Esophagus mucosa (tissue), 1 donor: ENCODE results near the gene SNUPN. TPM values are rescaled to one million over a fixed set of nuclear protein-coding genes. Genes with fewer than 3 reads are reported as not detected.
A peak's percentile ranks its signal among the peaks of the same experiment; 100 is the strongest.
"Not testable (repeated sequence)": the region's sequence is repeated elsewhere in the genome, so short reads cannot be mapped to it uniquely, and the experiment has no call there.

Source experiments
- ATAC-seq: fragments of 200-7000 bp; cut with Tn5 transposase; one replicate; pipeline ENCODE4 v1.9.1; 2020
- total RNA-seq: library from RNA; stranded (reverse); gene quantifications from one replicate; pipeline ENCODE4 v1.2.4, GENCODE V29; 2023
- donor health status: DM: yes; HTN: yes; CAD: no.

SNUPN gene
- total RNA-seq, 1 donor from 2014 or later: 12.1 TPM

- ATAC-seq: peak; percentile 74
These were observed 46.3 kb downstream of the SNUPN start, which contains the start of gene PTPN9 for GRCh38 chr15:75578948-75579920. TSS of gene PTPN9 (minus strand) at chr15:75579315. CDS start at chr15:75578776, 539 bp downstream.

- ATAC-seq: peak; percentile 65
These were observed 47.2 kb downstream of the SNUPN start for GRCh38 chr15:75578173-75578947.

GRCh38 chr15:75577401-75578172 lies 47.9 kb downstream of the SNUPN start:
- ATAC-seq: peak; percentile 32

GRCh38 chr15:75573648-75574384 lies 51.7 kb downstream of the SNUPN start:
- ATAC-seq: no peak

GRCh38 chr15:75570126-75570845 lies 55.2 kb downstream of the SNUPN start:
- ATAC-seq: no peak

DNA sequence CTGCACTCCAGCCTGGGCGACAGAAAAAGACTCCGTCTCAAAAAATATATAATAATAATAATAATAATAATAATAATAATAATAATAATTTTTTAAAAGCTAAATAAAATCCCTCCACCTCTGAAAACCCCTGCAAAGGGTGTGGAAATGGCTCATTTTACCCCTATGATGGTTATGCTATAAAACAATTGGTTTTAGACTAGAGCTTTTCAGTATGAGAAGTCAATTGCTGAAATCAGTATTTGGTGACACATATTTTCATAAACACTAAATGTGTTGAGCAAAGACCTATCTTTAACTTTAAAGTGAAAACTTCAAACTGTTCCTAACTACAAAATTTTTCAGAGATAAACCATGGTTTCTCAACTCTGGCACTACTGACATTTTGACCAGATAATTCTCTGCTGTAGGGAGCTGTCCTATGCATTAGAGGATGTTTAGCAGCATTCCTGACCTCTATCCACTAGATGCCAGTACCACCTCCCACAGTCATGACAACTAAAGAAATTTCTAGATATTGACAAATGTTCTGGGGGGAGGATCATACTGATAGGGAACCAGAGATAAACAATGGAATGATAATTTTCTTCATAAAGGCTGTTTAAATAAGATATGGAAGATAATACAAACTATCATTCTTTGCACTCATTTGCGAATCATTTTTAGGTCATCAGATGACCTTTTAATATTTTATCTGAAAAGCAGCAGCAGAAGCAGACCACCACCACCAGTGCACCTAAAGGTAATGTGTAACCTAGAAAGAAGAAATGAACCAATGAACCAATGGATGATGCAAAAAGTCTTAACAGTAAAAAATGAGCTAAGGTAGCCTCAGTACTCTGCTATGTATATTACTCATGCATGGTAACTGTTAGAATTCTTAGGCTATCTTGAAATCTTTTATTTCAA lies 60.2 kb downstream of the SNUPN start:
- ATAC-seq: no peak

DNA sequence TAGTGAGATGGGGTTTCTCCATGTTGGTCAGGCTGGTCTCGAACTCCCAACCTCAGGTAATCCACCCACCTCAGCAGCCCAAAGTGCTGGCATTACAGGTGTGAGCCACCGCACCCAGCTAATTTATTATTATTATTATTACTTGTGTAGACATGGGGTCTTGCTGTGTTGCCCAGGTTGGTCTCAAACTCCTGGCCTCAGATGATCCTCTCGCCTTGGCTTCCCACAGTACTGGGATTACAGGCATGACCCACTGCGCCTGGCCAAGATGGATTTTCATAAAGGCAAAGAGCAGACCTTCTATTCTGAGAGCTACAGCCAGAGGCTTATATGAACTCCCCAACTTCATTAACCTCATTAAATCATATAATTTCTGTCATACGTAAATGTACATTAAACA lies 63.6 kb downstream of the SNUPN start:
- no peak for ATAC-seq

DNA sequence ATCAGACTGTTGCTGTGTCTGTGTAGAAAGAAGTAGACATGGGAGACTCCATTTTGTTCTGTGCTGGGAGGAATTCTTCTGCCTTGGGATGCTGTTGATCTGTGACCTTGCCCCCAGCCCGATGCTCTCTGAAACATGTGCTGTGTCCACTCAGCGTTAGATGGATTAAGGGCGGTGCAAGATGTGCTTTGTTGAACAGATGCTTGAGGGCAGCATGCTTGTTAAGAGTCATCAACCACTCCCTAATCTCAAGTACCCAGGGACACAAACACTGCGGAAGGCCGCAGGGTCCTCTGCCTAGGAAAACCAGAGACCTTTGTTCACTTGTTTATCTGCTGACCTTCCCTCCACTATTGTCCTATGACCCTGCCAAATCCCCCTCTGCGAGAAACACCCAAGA lies 66.2 kb downstream of the SNUPN start:
- not testable (repeated sequence) for ATAC-seq

GRCh38 chr15:75558955-75559354 lies 66.6 kb downstream of the SNUPN start:
- not testable (repeated sequence) for ATAC-seq

DNA sequence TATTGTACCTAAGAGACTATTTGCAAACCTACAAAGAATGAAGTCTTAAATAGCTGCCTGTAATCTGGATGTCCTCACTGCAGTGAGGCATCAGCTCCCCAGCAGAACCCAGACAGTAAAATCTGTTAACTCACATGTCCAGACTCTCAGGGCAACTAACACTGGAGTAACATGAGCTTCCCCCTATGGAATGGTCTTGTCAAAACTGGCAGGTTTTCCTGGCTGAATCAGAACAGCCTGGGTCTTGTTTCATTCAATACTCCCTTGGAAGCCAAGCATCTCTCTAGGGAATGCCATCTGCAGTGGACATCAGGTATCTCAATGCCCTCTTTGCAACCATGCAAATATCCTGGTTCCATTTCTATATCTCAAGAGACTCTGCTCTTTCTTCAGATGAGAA lies 70.8 kb downstream of the SNUPN start:
- ATAC-seq: no peak

DNA sequence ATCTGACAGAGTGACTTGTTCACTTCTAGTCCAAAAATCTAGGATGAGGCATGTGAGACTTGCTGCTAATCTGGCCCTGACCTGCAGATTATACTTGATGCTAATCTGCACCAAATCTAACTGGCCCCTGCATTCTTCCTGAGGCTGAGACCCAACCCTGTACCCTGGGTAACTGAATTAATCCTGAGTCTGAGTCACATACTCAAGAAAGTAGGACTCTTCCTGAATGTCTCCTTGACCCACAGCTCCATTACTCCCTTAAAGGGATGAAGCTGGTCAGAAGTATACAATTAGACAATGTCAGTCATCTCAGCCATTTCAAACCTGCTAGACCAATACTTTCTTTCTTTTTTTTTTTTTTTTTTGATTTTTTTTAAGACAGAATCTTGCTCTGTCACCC lies 71.9 kb downstream of the SNUPN start:
- no peak for ATAC-seq

- ATAC-seq: no peak
These were observed 74.4 kb downstream of the SNUPN start for GRCh38 chr15:75551091-75551490.

Other genes with a start within 250 kb of the SNUPN start
- 28.5 TPM for gene SIN3A, start 174.0 kb downstream of the SNUPN start, total RNA-seq
- 13.6 TPM for gene PTPN9, start 46.4 kb downstream of the SNUPN start, total RNA-seq
- 68.1 TPM for gene IMP3, start 14.5 kb upstream of the SNUPN start, total RNA-seq
- gene SNX33, start 22.2 kb upstream of the SNUPN start, total RNA-seq: 24.7 TPM
- 1.9 TPM for gene CSPG4, start 87.1 kb upstream of the SNUPN start, total RNA-seq
- 20.9 TPM for gene UBE2Q2, start 217.7 kb upstream of the SNUPN start, total RNA-seq